ENCODE measurements around the gene SYNE1. TPM values are rescaled to one million over a fixed set of nuclear protein-coding genes. Genes with fewer than 3 reads are reported as not detected.

The SYNE1 gene
- total and polyA plus RNA-seq, 8 donors: 12.8 to 279 (median 108) TPM

DNA sequence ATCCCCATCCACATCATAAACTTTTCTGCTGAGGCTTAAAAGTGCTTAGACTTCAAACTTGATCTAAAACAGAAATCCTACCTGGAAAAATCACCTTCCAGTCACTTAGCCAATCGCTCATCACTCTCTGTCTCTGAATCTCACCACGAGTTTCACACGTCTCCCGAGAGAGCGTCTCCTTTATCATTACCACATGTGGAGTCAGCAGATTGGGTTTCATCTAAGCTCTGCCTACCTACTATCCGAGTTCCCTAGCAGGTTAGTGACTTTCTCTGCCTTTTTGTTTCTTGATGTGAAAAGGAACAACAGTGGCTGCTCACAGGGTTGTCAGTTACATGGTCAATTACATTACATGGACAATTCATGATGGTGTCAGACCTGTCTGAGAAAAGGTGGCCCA, 543.5 kb downstream of the SYNE1 start:
- no peaks in the 10 kb centered on the region for H3K36me3 ChIP-seq
- DNase-seq: no peak
- H3K4me3 ChIP-seq: no peak overlapping the region
- no peak overlapping the region for H3K27ac ChIP-seq
- no peaks in the 10 kb centered on the region for H3K27me3 ChIP-seq
- H3K9me3 ChIP-seq: no peaks in the 10 kb centered on the region
- TF ChIP-seq POLR2AphosphoS5 (IDR thresholded peaks at IDR 0.05) (no peak), POLR2A (IDR thresholded peaks at IDR 0.05) (no peak), EP300 (IDR thresholded peaks at IDR 0.05) (no peak)
- TF ChIP-seq, protein P1, sequence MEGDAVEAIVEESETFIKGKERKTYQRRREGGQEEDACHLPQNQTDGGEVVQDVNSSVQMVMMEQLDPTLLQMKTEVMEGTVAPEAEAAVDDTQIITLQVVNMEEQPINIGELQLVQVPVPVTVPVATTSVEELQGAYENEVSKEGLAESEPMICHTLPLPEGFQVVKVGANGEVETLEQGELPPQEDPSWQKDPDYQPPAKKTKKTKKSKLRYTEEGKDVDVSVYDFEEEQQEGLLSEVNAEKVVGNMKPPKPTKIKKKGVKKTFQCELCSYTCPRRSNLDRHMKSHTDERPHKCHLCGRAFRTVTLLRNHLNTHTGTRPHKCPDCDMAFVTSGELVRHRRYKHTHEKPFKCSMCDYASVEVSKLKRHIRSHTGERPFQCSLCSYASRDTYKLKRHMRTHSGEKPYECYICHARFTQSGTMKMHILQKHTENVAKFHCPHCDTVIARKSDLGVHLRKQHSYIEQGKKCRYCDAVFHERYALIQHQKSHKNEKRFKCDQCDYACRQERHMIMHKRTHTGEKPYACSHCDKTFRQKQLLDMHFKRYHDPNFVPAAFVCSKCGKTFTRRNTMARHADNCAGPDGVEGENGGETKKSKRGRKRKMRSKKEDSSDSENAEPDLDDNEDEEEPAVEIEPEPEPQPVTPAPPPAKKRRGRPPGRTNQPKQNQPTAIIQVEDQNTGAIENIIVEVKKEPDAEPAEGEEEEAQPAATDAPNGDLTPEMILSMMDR (IDR thresholded peaks at IDR 0.05): no peak
- 54 to 69% (median 60%) methylated on average over 6 of the region's 6 CpGs for WGBS, 5 donors
- intact Hi-C loops (cut with DNase I; ENCODE audit: low total_unique reads): no loop called here
- H3K4me1 ChIP-seq: peaks cover 0 to 11% (median 0%) of the 10 kb centered on the region in 4 donors

GRCh38 chr6:152091851-152092341, 545.3 kb downstream of the SYNE1 start:
- 67 to 82% (median 72%) methylated on average over 4 of the region's 4 CpGs for WGBS, 5 donors

DNA sequence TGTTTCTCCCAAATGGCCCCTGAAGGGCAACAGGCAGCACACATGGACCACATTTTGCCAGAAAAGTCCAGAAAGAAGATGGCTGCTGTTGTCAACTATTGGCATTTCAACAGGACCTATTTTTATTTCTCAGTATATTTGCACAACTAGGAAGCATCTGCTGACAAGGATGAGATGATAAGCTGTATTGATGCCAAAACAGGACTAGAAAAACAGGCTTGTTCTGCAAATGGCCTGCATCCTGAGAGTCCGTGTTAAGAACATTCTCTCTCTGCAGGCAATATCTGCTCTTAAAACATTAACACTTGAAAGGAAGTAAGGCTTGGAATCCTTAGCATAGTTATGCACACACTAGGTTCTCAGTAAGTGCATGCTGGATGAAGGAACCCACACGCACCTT, 546.0 kb downstream of the SYNE1 start:
- TF ChIP-seq POLR2A (IDR thresholded peaks at IDR 0.05) (no peak), POLR2AphosphoS5 (IDR thresholded peaks at IDR 0.05) (no peak), EP300 (IDR thresholded peaks at IDR 0.05) (no peak)
- TF ChIP-seq, protein P1 (IDR thresholded peaks at IDR 0.05): no peak
- no peaks in the 10 kb centered on the region for H3K27me3 ChIP-seq
- DNase-seq: no peak
- intact Hi-C loops (cut with DNase I; ENCODE audit: low total_unique reads): no loop called here
- H3K27ac ChIP-seq: no peak overlapping the region
- H3K36me3 ChIP-seq: no peaks in the 10 kb centered on the region
- no peaks in the 10 kb centered on the region for H3K9me3 ChIP-seq
- H3K4me3 ChIP-seq: no peak overlapping the region
- 59 to 82% (median 60%) methylated on average over 2 of the region's 2 CpGs for WGBS, 5 donors
- no peaks in the 10 kb centered on the region for H3K4me1 ChIP-seq

More at GRCh38 chr6:152091851-152092341, 545.3 kb downstream of the SYNE1 start:
- Histone ChIP-seq H3K9me3 (no peaks in the 10 kb centered on the region), H3K27ac (no peak overlapping the region), H3K4me3 (no peak overlapping the region), H3K27me3 (no peaks in the 10 kb centered on the region), H3K4me1 (peaks cover 0 to 4% (median 0%) of the 10 kb centered on the region in 4 donors), H3K36me3 (no peaks in the 10 kb centered on the region)
- no peak for TF ChIP-seq POLR2AphosphoS5 (IDR thresholded peaks at IDR 0.05)
- no peak for TF ChIP-seq POLR2A (IDR thresholded peaks at IDR 0.05)
- TF ChIP-seq, protein P1 (IDR thresholded peaks at IDR 0.05): no peak
- no peak for TF ChIP-seq EP300 (IDR thresholded peaks at IDR 0.05)
- intact Hi-C loops (cut with DNase I; ENCODE audit: low total_unique reads): no loop called here
- no peak for DNase-seq

GRCh38 chr6:152089992-152090391, 547.2 kb downstream of the SYNE1 start:
- H3K4me3 ChIP-seq: no peak overlapping the region
- H3K4me1 ChIP-seq: no peaks in the 10 kb centered on the region
- H3K36me3 ChIP-seq: no peaks in the 10 kb centered on the region
- no peak for DNase-seq
- H3K9me3 ChIP-seq: no peaks in the 10 kb centered on the region
- H3K27ac ChIP-seq: no peak overlapping the region
- no peak for TF ChIP-seq POLR2A (IDR thresholded peaks at IDR 0.05)
- TF ChIP-seq EP300 (IDR thresholded peaks at IDR 0.05): no peak
- TF ChIP-seq, protein P1 (IDR thresholded peaks at IDR 0.05): no peak
- TF ChIP-seq POLR2AphosphoS5 (IDR thresholded peaks at IDR 0.05): no peak
- no peaks in the 10 kb centered on the region for H3K27me3 ChIP-seq
- intact Hi-C loops (cut with DNase I; ENCODE audit: low total_unique reads): no loop called here
- WGBS, 5 donors: 79 to 88% (median 87%) methylated on average over 7 of the region's 7 CpGs
